Activated naive CD8-positive, alpha-beta T cell treated with anti-CD3 and anti-CD28 coated beads for 36 hours (primary cell): ENCODE measurements around the gene FHIT. TPM values are rescaled to one million over a fixed set of nuclear protein-coding genes. Genes with fewer than 3 reads are reported as not detected.
"Not testable (repeated sequence)": the region's sequence is repeated elsewhere in the genome, so short reads cannot be mapped to it uniquely, and the experiment has no call there.

ENCODE experiments used
- DNase-seq: peaks from one replicate; pipeline ENCODE4 v3.0.0; 2021
- H3K27ac Mint-ChIP-seq: one replicate; pipeline ENCODE4 v1.8.0; 2022; ENCODE audit warnings: mild to moderate bottlenecking, moderate library complexity, mixed read lengths
- H3K27me3 Mint-ChIP-seq: one replicate; pipeline ENCODE4 v1.8.0; 2022; ENCODE audit warnings: mild to moderate bottlenecking, mixed read lengths
- H3K36me3 Mint-ChIP-seq: one replicate; pipeline ENCODE4 v1.8.0; 2021; ENCODE audit warnings: mild to moderate bottlenecking, mixed read lengths
- H3K4me1 Mint-ChIP-seq: one replicate; pipeline ENCODE4 v1.8.0; 2021; ENCODE audit warnings: mixed read lengths
- H3K4me3 Mint-ChIP-seq: one replicate; pipeline ENCODE4 v1.8.0; 2022; ENCODE audit warnings: mild to moderate bottlenecking, moderate library complexity, mixed read lengths
- H3K9me3 Mint-ChIP-seq: one replicate; pipeline ENCODE4 v1.8.0; 2022; ENCODE audit warnings: mixed read lengths
- total RNA-seq, 2 experiments: library from RNA; stranded (reverse); gene quantifications; one replicate each; pipeline ENCODE4 v1.2.3, GENCODE V29; 2021

The FHIT gene
- total RNA-seq, 2 experiments from 2014 or later = 8.6 to 9.0 TPM

GRCh38 chr3:60720736-60721135 lies 530.5 kb downstream of the FHIT start:
- no peak for DNase-seq
- H3K27ac Mint-ChIP-seq = no peak overlapping the region
- H3K4me1 Mint-ChIP-seq = no peaks in the 10 kb centered on the region
- H3K9me3 Mint-ChIP-seq = peaks cover 1% of the 10 kb centered on the region
- H3K27me3 Mint-ChIP-seq = no peaks in the 10 kb centered on the region
- no peaks in the 10 kb centered on the region for H3K36me3 Mint-ChIP-seq
- no peak overlapping the region for H3K4me3 Mint-ChIP-seq

GRCh38 chr3:60716573-60716972 lies 534.7 kb downstream of the FHIT start:
- peaks cover 6% of the 10 kb centered on the region for H3K9me3 Mint-ChIP-seq
- no peak overlapping the region for H3K27ac Mint-ChIP-seq
- H3K4me1 Mint-ChIP-seq = no peaks in the 10 kb centered on the region
- H3K4me3 Mint-ChIP-seq = no peak overlapping the region
- DNase-seq = no peak
- H3K36me3 Mint-ChIP-seq = no peaks in the 10 kb centered on the region
- H3K27me3 Mint-ChIP-seq = no peaks in the 10 kb centered on the region

- no peaks in the 10 kb centered on the region for H3K36me3 Mint-ChIP-seq
Measured at GRCh38 chr3:60708191-60708975, 542.9 kb downstream of the FHIT start.

GRCh38 chr3:60707452-60708020 lies 543.7 kb downstream of the FHIT start:
- Mint-ChIP-seq H3K27me3 (no peaks in the 10 kb centered on the region), H3K4me1 (no peaks in the 10 kb centered on the region), H3K27ac (no peak overlapping the region), H3K4me3 (no peak overlapping the region), H3K9me3 (peaks cover 8% of the 10 kb centered on the region), H3K36me3 (no peaks in the 10 kb centered on the region)
- DNase-seq = no peak

More at GRCh38 chr3:60708191-60708975, 542.9 kb downstream of the FHIT start:
- no peaks in the 10 kb centered on the region for H3K4me1 Mint-ChIP-seq
- H3K27ac Mint-ChIP-seq = no peak overlapping the region
- H3K4me3 Mint-ChIP-seq = no peak overlapping the region
- H3K9me3 Mint-ChIP-seq = peaks cover 10% of the 10 kb centered on the region
- no peak for DNase-seq
- H3K27me3 Mint-ChIP-seq = no peaks in the 10 kb centered on the region

DNA sequence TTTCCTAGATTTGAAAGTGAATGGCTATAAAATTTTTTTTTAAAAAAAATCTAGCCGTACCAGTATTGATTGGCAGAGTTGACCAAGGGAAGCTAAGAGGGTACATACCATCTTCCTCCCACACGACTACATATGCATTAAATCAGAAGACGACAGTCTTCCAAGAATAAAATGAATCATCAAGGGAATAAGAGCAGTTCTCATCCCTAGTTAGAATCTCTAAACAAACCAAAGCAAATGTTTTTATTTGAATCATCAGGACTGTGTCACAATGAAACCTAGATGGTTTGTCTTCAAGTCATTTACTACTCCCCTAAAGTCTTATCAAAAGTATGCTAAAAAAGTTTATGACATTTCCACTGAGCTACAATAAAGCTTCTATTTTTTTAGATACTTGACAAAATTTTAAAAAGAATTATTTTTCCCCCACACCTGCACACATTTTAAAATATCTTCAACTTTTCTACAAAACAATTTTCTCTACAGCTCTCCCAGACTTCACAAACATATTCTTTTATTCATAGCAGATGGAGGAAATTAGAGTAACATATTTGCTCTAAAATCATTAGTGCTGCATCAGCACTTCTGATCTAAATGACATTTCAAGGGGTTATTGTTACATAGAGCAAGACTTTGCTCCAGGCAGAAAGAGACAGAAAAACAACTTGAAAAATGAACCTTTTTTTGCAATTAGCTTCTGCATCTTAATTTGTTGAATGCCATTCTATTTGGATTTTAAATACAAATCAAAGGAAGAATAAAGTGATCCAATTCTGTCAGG lies 547.1 kb downstream of the FHIT start:
- no peak overlapping the region for H3K4me3 Mint-ChIP-seq
- no peak overlapping the region for H3K27ac Mint-ChIP-seq
- H3K36me3 Mint-ChIP-seq = no peaks in the 10 kb centered on the region
- no peaks in the 10 kb centered on the region for H3K27me3 Mint-ChIP-seq
- DNase-seq = no peak
- no peaks in the 10 kb centered on the region for H3K4me1 Mint-ChIP-seq
- no peaks in the 10 kb centered on the region for H3K9me3 Mint-ChIP-seq

DNA sequence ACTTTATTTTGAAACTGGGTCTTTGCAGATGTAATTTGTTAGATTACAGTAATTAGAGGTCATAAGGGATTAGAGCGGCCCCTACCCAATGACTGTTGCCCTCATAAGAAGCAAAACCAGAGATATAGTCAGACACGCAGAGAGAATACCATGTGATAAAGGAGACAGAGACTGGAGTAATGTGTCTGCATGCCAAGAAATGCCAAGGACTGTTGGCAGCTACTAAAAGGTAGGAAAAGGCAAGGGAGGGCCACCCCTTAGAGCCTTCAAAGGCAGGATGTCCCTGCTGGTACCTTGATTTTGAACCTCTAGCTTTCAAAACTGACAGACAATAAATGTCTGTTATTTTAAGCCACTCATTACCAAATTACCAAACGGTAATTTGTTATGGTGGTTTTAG lies 548.2 kb downstream of the FHIT start:
- Mint-ChIP-seq H3K4me3 (no peak overlapping the region), H3K27ac (no peak overlapping the region), H3K36me3 (no peaks in the 10 kb centered on the region), H3K4me1 (no peaks in the 10 kb centered on the region), H3K9me3 (no peaks in the 10 kb centered on the region), H3K27me3 (no peaks in the 10 kb centered on the region)
- no peak for DNase-seq

- no peaks in the 10 kb centered on the region for H3K4me1 Mint-ChIP-seq
- H3K27ac Mint-ChIP-seq = no peak overlapping the region
- H3K36me3 Mint-ChIP-seq = peaks cover 3% of the 10 kb centered on the region
- no peaks in the 10 kb centered on the region for H3K27me3 Mint-ChIP-seq
- peaks cover 3% of the 10 kb centered on the region for H3K9me3 Mint-ChIP-seq
- DNase-seq = no peak
- no peak overlapping the region for H3K4me3 Mint-ChIP-seq
Measured at GRCh38 chr3:60698117-60698516, 553.1 kb downstream of the FHIT start.

DNA sequence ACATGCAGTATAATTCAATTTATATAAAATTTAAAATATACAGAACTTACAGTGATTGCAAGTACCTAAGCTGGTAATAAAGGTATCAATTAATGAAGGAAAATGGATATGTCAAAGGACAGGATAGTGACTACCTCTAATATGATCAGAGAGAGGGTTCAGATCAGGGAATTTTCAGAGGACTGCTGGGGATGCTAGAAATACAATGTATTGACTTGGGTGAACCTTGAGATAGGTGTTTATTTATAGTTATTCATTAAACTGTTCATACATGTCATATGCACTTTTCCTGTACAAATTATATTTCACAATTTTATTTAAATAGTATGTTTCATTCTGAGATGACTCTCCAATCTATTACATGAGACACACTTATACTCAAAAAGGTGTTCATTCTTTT lies 554.1 kb downstream of the FHIT start:
- Mint-ChIP-seq H3K27me3 (no peaks in the 10 kb centered on the region), H3K9me3 (peaks cover 3% of the 10 kb centered on the region), H3K4me1 (no peaks in the 10 kb centered on the region), H3K4me3 (no peak overlapping the region), H3K27ac (no peak overlapping the region), H3K36me3 (peaks cover 3% of the 10 kb centered on the region)
- DNase-seq = no peak

- H3K27me3 Mint-ChIP-seq = no peaks in the 10 kb centered on the region
- no peak overlapping the region for H3K27ac Mint-ChIP-seq
- DNase-seq = no peak
Measured at GRCh38 chr3:60696428-60697125, 554.7 kb downstream of the FHIT start.

DNA sequence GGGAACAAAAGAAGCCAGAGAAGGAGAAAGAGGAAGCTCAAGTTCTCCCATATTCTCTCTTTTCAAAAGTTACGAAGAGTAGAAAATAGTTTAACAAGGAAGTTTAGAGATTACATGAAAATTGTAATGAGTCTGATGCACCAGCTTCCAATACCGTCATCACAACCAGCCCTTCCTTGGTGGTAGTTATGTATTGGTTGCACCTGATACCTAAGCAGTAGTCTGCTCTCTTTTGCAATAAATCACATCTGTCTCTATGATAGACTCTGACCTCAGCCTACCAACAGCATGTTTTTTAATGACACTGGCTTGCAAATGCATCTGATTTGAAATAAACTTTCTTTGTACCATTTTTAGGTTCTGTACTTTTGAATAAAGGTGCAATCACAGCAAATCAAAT lies 575.8 kb downstream of the FHIT start:
- no peak overlapping the region for H3K4me3 Mint-ChIP-seq
- H3K4me1 Mint-ChIP-seq = no peaks in the 10 kb centered on the region
- no peak overlapping the region for H3K27ac Mint-ChIP-seq
- H3K9me3 Mint-ChIP-seq = peaks cover 3% of the 10 kb centered on the region
- H3K27me3 Mint-ChIP-seq = no peaks in the 10 kb centered on the region
- peaks cover 5% of the 10 kb centered on the region for H3K36me3 Mint-ChIP-seq
- DNase-seq = no peak

More at GRCh38 chr3:60696428-60697125, 554.7 kb downstream of the FHIT start:
- Mint-ChIP-seq H3K4me1 (no peaks in the 10 kb centered on the region), H3K9me3 (peaks cover 3% of the 10 kb centered on the region), H3K36me3 (peaks cover 3% of the 10 kb centered on the region), H3K4me3 (no peak overlapping the region)

GRCh38 chr3:60674870-60675269 lies 576.4 kb downstream of the FHIT start:
- Mint-ChIP-seq H3K36me3 (peaks cover 5% of the 10 kb centered on the region), H3K27me3 (no peaks in the 10 kb centered on the region), H3K4me3 (no peak overlapping the region), H3K4me1 (no peaks in the 10 kb centered on the region), H3K9me3 (peaks cover 3% of the 10 kb centered on the region), H3K27ac (no peak overlapping the region)
- no peak for DNase-seq

- Mint-ChIP-seq H3K27me3 (no peaks in the 10 kb centered on the region), H3K4me3 (no peak overlapping the region), H3K9me3 (peaks cover 3% of the 10 kb centered on the region), H3K36me3 (peaks cover 5% of the 10 kb centered on the region), H3K4me1 (no peaks in the 10 kb centered on the region), H3K27ac (no peak overlapping the region)
- DNase-seq = no peak
Measured at GRCh38 chr3:60673123-60673522, 578.1 kb downstream of the FHIT start.

- H3K4me3 Mint-ChIP-seq, H3K27me3 Mint-ChIP-seq, H3K4me1 Mint-ChIP-seq, H3K27ac Mint-ChIP-seq, H3K36me3 Mint-ChIP-seq, DNase-seq, H3K9me3 Mint-ChIP-seq: not testable (repeated sequence)
Measured at GRCh38 chr3:60672337-60672736, 578.9 kb downstream of the FHIT start.

DNA sequence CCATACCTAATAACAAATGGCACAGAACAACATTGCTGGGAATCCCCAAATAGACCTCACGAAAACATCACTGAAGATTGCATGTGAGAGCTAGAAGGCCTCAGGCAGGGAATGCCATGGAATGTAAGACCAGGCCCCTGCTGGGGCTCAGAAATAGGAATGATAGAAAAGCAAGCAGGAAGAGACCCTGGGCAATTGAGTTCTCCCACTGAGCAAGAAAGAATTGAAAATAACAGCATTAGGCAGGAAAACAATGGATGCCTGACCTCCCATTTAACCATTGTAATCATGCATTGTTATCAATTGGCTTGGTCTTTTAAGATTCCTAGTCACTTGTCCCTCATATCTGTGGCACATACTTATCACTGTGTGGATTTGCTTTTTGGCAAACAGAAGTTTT lies 581.6 kb downstream of the FHIT start:
- no peak overlapping the region for H3K27ac Mint-ChIP-seq
- no peaks in the 10 kb centered on the region for H3K27me3 Mint-ChIP-seq
- no peak overlapping the region for H3K4me3 Mint-ChIP-seq
- no peaks in the 10 kb centered on the region for H3K4me1 Mint-ChIP-seq
- peaks cover 5% of the 10 kb centered on the region for H3K36me3 Mint-ChIP-seq
- no peak for DNase-seq
- peaks cover 14% of the 10 kb centered on the region for H3K9me3 Mint-ChIP-seq

GRCh38 chr3:60660026-60660425 lies 591.2 kb downstream of the FHIT start:
- no peak for DNase-seq
- peaks cover 28% of the 10 kb centered on the region for H3K9me3 Mint-ChIP-seq
- no peaks in the 10 kb centered on the region for H3K27me3 Mint-ChIP-seq
- no peak overlapping the region for H3K27ac Mint-ChIP-seq
- no peaks in the 10 kb centered on the region for H3K36me3 Mint-ChIP-seq
- no peak overlapping the region for H3K4me3 Mint-ChIP-seq
- H3K4me1 Mint-ChIP-seq = no peaks in the 10 kb centered on the region
